GM23338 (cell line): ENCODE measurements around the gene AASDH. TPM values are rescaled to one million over a fixed set of nuclear protein-coding genes. Genes with fewer than 3 reads are reported as not detected.

Experiments used
- ATAC-seq: fragments of 200-7000 bp; cut with Tn5 transposase; 3 replicates; pipeline ENCODE4 v1.9.1; 2020
- DNase-seq: peaks from one replicate; pipeline ENCODE4 v3.0.0-alpha.2; 2015; ENCODE audit warnings: low spot score
- H2AFZ ChIP-seq: fragments of 200-600 bp; sonication (generic); 2 replicates; pipeline ENCODE4 v1.8.0; 2016; ENCODE audit warnings: antibody characterized with exemption, mild to moderate bottlenecking, moderate library complexity
- H3F3A ChIP-seq: fragments of 200-600 bp; sonication (generic); replicated peaks from 2 replicates; pipeline ENCODE4 v1.8.0; 2017; ENCODE audit warnings: antibody characterized with exemption, mixed run types, low read depth
- H3K27ac ChIP-seq: fragments of 200-600 bp; sonication (generic); 2 replicates; pipeline ENCODE4 v1.6.1; 2016; ENCODE audit warnings: low read depth
- H3K27me3 ChIP-seq: fragments of 200-600 bp; sonication (generic); 2 replicates; pipeline ENCODE4 v1.8.0; 2016; ENCODE audit warnings: mild to moderate bottlenecking, mixed run types, moderate library complexity; ENCODE audit not compliant: insufficient read depth
- H3K36me3 ChIP-seq: fragments of 200-600 bp; sonication (generic); 2 replicates; pipeline ENCODE4 v1.8.0; 2016; ENCODE audit warnings: mild to moderate bottlenecking; ENCODE audit not compliant: insufficient read depth
- H3K4me1 ChIP-seq: fragments of 200-600 bp; sonication (generic); 2 replicates; pipeline ENCODE4 v1.8.0; 2016; ENCODE audit warnings: mild to moderate bottlenecking, moderate library complexity; ENCODE audit not compliant: insufficient read depth
- H3K4me2 ChIP-seq: fragments of 200-600 bp; sonication (generic); 2 replicates; pipeline ENCODE4 v1.7.1; 2017; ENCODE audit warnings: mixed run types
- H3K4me3 ChIP-seq: fragments of 200-600 bp; sonication (generic); 2 replicates; pipeline ENCODE4 v1.6.1; 2016; ENCODE audit warnings: mixed run types
- H3K79me2 ChIP-seq: fragments of 200-600 bp; sonication (generic); replicated peaks from 2 replicates; pipeline ENCODE4 v1.8.0; 2017; ENCODE audit warnings: mild to moderate bottlenecking; ENCODE audit not compliant: insufficient read depth
- H3K9me2 ChIP-seq: fragments of 200-600 bp; sonication (generic); 2 replicates; pipeline ENCODE4 v1.8.0; 2017; ENCODE audit not compliant: insufficient read depth
- H4K20me1 ChIP-seq: fragments of 200-600 bp; sonication (generic); replicated peaks from 2 replicates; pipeline ENCODE4 v1.8.0; 2017; ENCODE audit warnings: mild to moderate bottlenecking; ENCODE audit not compliant: insufficient read depth
- H3K27ac Mint-ChIP-seq: 2 replicates; pipeline ENCODE4 v1.8.0; 2020; ENCODE audit warnings: inconsistent platforms, mild to moderate bottlenecking, moderate library complexity, mixed read lengths
- H3K27me3 Mint-ChIP-seq: 3 replicates; pipeline ENCODE4 v1.8.0; 2022; ENCODE audit warnings: low read depth, mild to moderate bottlenecking, moderate library complexity, mixed read lengths, inconsistent platforms; ENCODE audit not compliant: insufficient read depth, poor library complexity
- H3K36me3 Mint-ChIP-seq: 3 replicates; pipeline ENCODE4 v1.8.0; 2021; ENCODE audit warnings: low read depth, mild to moderate bottlenecking, inconsistent platforms, moderate library complexity, mixed read lengths
- H3K4me1 Mint-ChIP-seq: 3 replicates; pipeline ENCODE4 v1.8.0; 2020; ENCODE audit warnings: mild to moderate bottlenecking, inconsistent platforms, mixed read lengths
- H3K4me3 Mint-ChIP-seq: 3 replicates; pipeline ENCODE4 v1.8.0; 2021; ENCODE audit warnings: moderate library complexity, mild to moderate bottlenecking, inconsistent platforms, mixed read lengths
- H3K9me3 Mint-ChIP-seq: 3 replicates; pipeline ENCODE4 v1.8.0; 2020; ENCODE audit warnings: moderate library complexity, mild to moderate bottlenecking, inconsistent platforms, mixed read lengths
- CREB1 ChIP-seq: fragments of 250-450 bp; sonication (Bioruptor Pico); IDR thresholded peaks from 2 replicates; pipeline ENCODE4 v1.5.0; 2020; ENCODE audit warnings: low read depth, mild to moderate bottlenecking, moderate library complexity
- CTCF ChIP-seq, 2 experiments: fragments of 200-600 bp in 1 of 2; sonication (generic) in 1 of 2; conservative IDR thresholded peaks; 2 replicates each; pipeline versions ENCODE4 v1.5.1 to v1.6.1; 2016 to 2017; ENCODE audit warnings: antibody characterized with exemption in 2 of 2, low read depth in 2 of 2, mild to moderate bottlenecking in 2 of 2, moderate library complexity in 1 of 2
- ETS1 ChIP-seq: IDR thresholded peaks from 2 replicates; pipeline ENCODE4 v1.6.1; 2016; ENCODE audit warnings: antibody characterized with exemption
- EZH2phosphoT487 ChIP-seq: fragments of 200-600 bp; sonication (generic); IDR thresholded peaks from one replicate; pipeline ENCODE4 v1.8.1; 2018; ENCODE audit warnings: antibody characterized with exemption; ENCODE audit not compliant: unreplicated experiment
- JUNB ChIP-seq: IDR thresholded peaks from one replicate; pipeline ENCODE4 v1.6.1; 2016; ENCODE audit warnings: antibody characterized with exemption; ENCODE audit not compliant: unreplicated experiment
- NANOG ChIP-seq: IDR thresholded peaks from 2 replicates; pipeline ENCODE4 v1.6.1; 2016; ENCODE audit warnings: antibody characterized with exemption, borderline replicate concordance
- POLR2AphosphoS5 ChIP-seq: IDR thresholded peaks from 2 replicates; pipeline ENCODE4 v1.6.1; 2016; ENCODE audit warnings: antibody characterized with exemption, low read depth
- STAT1 ChIP-seq: IDR thresholded peaks from one replicate; pipeline ENCODE4 v1.6.1; 2016; ENCODE audit warnings: antibody characterized with exemption; ENCODE audit not compliant: unreplicated experiment
- ZNF114 ChIP-seq: fragments of 250-450 bp; sonication (Bioruptor Pico); IDR thresholded peaks from 2 replicates; pipeline ENCODE4 v1.5.0; 2020; ENCODE audit warnings: mild to moderate bottlenecking, moderate library complexity
- ZNF331 ChIP-seq: fragments of 250-450 bp; sonication (Bioruptor Pico); IDR thresholded peaks from 2 replicates; pipeline ENCODE4 v1.5.0; 2020; ENCODE audit warnings: low read depth, mild to moderate bottlenecking, moderate library complexity
- ZNF462 ChIP-seq: fragments of 250-450 bp; sonication (Bioruptor Pico); IDR thresholded peaks from 2 replicates; pipeline ENCODE4 v1.5.0; 2020; ENCODE audit warnings: mild to moderate bottlenecking, moderate library complexity
- polyA plus RNA-seq: library from polyadenylated mRNA; unstranded; fragments of >200 nt; fragmentation: Nextera tagmentation; extraction: Ambion mirVana; gene quantifications from 2 replicates; pipeline ENCODE4 v1.2.1, GENCODE V29; 2016
- total RNA-seq: library from RNA; depleted of rRNA; stranded (reverse); fragments of >200 nt; shearing (Covaris generic); gene quantifications from 2 replicates; pipeline ENCODE4 v1.2.3, GENCODE V29; 2014

Gene AASDH
- total and polyA plus RNA-seq, 2 experiments from 2014 or later: 12.2 to 35.6 TPM

- no peak for TF ChIP-seq STAT1
- no peak for TF ChIP-seq ZNF114 (CRISPR knock-in tag)
- TF ChIP-seq NANOG: no peak
These were observed 83.4 kb downstream of the AASDH start (continued) for GRCh38 chr4:56303921-56304320.

- no peaks in the 10 kb centered on the region for H3K79me2 ChIP-seq
- H3K9me2 ChIP-seq: peaks cover 5% of the 10 kb centered on the region; the same call in 1 of the 2 replicates
- H3F3A ChIP-seq: no peaks in the 10 kb centered on the region
- DNase-seq: no peak
- no peak for TF ChIP-seq ZNF331 (CRISPR knock-in tag)
- no peak for TF ChIP-seq CREB1
- no peak for TF ChIP-seq STAT1
- no peak for TF ChIP-seq JUNB
- H3K27me3 Mint-ChIP-seq: peaks cover 8% of the 10 kb centered on the region
- H3K27me3 ChIP-seq: no peaks in the 10 kb centered on the region
- H4K20me1 ChIP-seq: no peaks in the 10 kb centered on the region
- peaks cover 6% of the 10 kb centered on the region for H3K4me1 Mint-ChIP-seq
- no peaks in the 10 kb centered on the region; the same call in 1 of the 2 replicates for H3K4me1 ChIP-seq
- no peaks in the 10 kb centered on the region for H3K9me3 Mint-ChIP-seq
- no peak for ATAC-seq
- H3K36me3 ChIP-seq: no peaks in the 10 kb centered on the region
- H3K27ac Mint-ChIP-seq: no peak overlapping the region
- H3K4me3 Mint-ChIP-seq: no peak overlapping the region
- no peak overlapping the region for H3K4me3 ChIP-seq
- no peak overlapping the region for H2AFZ ChIP-seq
- H3K4me2 ChIP-seq: no peak overlapping the region
- no peaks in the 10 kb centered on the region for H3K36me3 Mint-ChIP-seq
- no peak overlapping the region for H3K27ac ChIP-seq
These were observed 84.5 kb downstream of the AASDH start for GRCh38 chr4:56302760-56303159.

- Histone ChIP-seq H3K4me1 (no peaks in the 10 kb centered on the region; the same call in 1 of the 2 replicates), H3K27ac (no peak overlapping the region), H3K4me2 (no peak overlapping the region), H2AFZ (no peak overlapping the region), H3K9me2 (no peaks in the 10 kb centered on the region), H3K27me3 (no peaks in the 10 kb centered on the region), H4K20me1 (no peaks in the 10 kb centered on the region), H3K79me2 (no peaks in the 10 kb centered on the region), H3F3A (no peaks in the 10 kb centered on the region), H3K36me3 (no peaks in the 10 kb centered on the region), H3K4me3 (no peak overlapping the region)
- Mint-ChIP-seq H3K27ac (no peak overlapping the region), H3K36me3 (no peaks in the 10 kb centered on the region), H3K27me3 (peaks cover 8% of the 10 kb centered on the region), H3K9me3 (no peaks in the 10 kb centered on the region), H3K4me3 (no peak overlapping the region), H3K4me1 (peaks cover 6% of the 10 kb centered on the region)
- no peak for DNase-seq
- ATAC-seq: no peak
- TF ChIP-seq NANOG (no peak), CTCF (conservative IDR thresholded peaks at IDR 0.05; ENCODE audit: low read depth in 2 of 2) (no peak), STAT1 (no peak), EZH2phosphoT487 (no peak), ZNF331 (CRISPR knock-in tag) (no peak), ETS1 (no peak), ZNF462 (CRISPR knock-in tag) (no peak), CREB1 (no peak), JUNB (no peak), ZNF114 (CRISPR knock-in tag) (no peak), POLR2AphosphoS5 (no peak)
These were observed 85.2 kb downstream of the AASDH start for GRCh38 chr4:56301997-56302496.
